Neural cell (in vitro differentiated cells): ENCODE data around the gene RAD51B. TPM values are rescaled to one million over a fixed set of nuclear protein-coding genes. Genes with fewer than 3 reads are reported as not detected.

Experiments used
- H2AFZ ChIP-seq: fragments of 200-600, 300-800 bp; sonication (generic), shearing (Covaris generic); 2 replicates; pipeline ENCODE4 v1.6.0; 2014; ENCODE audit warnings: low read depth, mild to moderate bottlenecking, antibody characterized with exemption, low read length, moderate library complexity
- H3F3A ChIP-seq: fragments of 200-600 bp; shearing (Covaris generic); 2 replicates; pipeline ENCODE4 v1.6.1; 2016; ENCODE audit warnings: mild to moderate bottlenecking, moderate library complexity, mixed read lengths, antibody characterized with exemption, low read length; ENCODE audit not compliant: insufficient read depth, poor library complexity, severe bottlenecking
- H3K27ac ChIP-seq: fragments of 200-600, 300-800 bp; sonication (generic), shearing (Covaris generic); 2 replicates; pipeline ENCODE4 v1.5.1; 2014; ENCODE audit warnings: mild to moderate bottlenecking, low read length, moderate library complexity
- H3K27me3 ChIP-seq: fragments of 300-800, 200-600 bp; sonication (generic), shearing (Covaris generic); 2 replicates; pipeline ENCODE4 v1.6.0; 2014; ENCODE audit warnings: mild to moderate bottlenecking, low read depth, low read length, moderate library complexity; ENCODE audit not compliant: insufficient read depth
- H3K36me3 ChIP-seq: fragments of 300-800, 200-600 bp; sonication (generic), shearing (Covaris generic); 2 replicates; pipeline ENCODE4 v1.5.1; 2014; ENCODE audit warnings: mild to moderate bottlenecking, antibody characterized with exemption, low read length, moderate library complexity; ENCODE audit not compliant: insufficient read depth
- H3K4me2 ChIP-seq: fragments of 300-800, 200-600 bp; sonication (generic), shearing (Covaris generic); 2 replicates; pipeline ENCODE4 v1.6.0; 2014; ENCODE audit warnings: mild to moderate bottlenecking, low read length
- H3K4me3 ChIP-seq: fragments of 300-800, 200-600 bp; sonication (generic), shearing (Covaris generic); 2 replicates; pipeline ENCODE4 v1.5.1; 2014; ENCODE audit warnings: mild to moderate bottlenecking, low read length, moderate library complexity
- H3K79me2 ChIP-seq: fragments of 200-600 bp; shearing (Covaris generic); replicated peaks from 2 replicates; pipeline ENCODE4 v1.6.0; 2014; ENCODE audit warnings: mild to moderate bottlenecking, low read length, moderate library complexity; ENCODE audit not compliant: insufficient read depth
- H3K9ac ChIP-seq: fragments of 300-800, 200-600 bp; sonication (generic), shearing (Covaris generic); 2 replicates; pipeline ENCODE4 v1.6.1; 2016; ENCODE audit warnings: mild to moderate bottlenecking, low read length, mixed read lengths
- H3K9me2 ChIP-seq: fragments of 200-600 bp; shearing (Covaris generic); 2 replicates; pipeline ENCODE4 v1.6.1; 2016; ENCODE audit warnings: mild to moderate bottlenecking, low read length, mixed read lengths; ENCODE audit not compliant: insufficient read depth
- H3K9me3 ChIP-seq: fragments of 200-600, 300-800 bp; sonication (generic), shearing (Covaris generic); 2 replicates; pipeline ENCODE4 v1.6.1; 2016; ENCODE audit warnings: mild to moderate bottlenecking, mixed run types, low read length, moderate library complexity, mixed read lengths
- H4K20me1 ChIP-seq: fragments of 200-600 bp; shearing (Covaris generic); 2 replicates; pipeline ENCODE4 v1.6.1; 2016; ENCODE audit warnings: mild to moderate bottlenecking, mixed run types; ENCODE audit not compliant: insufficient read depth
- CTCF ChIP-seq: fragments of 450-650 bp; IDR thresholded peaks from 2 replicates; pipeline ENCODE4 v1.5.1; 2014; ENCODE audit warnings: antibody characterized with exemption, mild to moderate bottlenecking, moderate library complexity; ENCODE audit not compliant: poor library complexity, severe bottlenecking
- EP300 ChIP-seq: fragments of 450-650 bp; conservative IDR thresholded peaks from 2 replicates; pipeline ENCODE4 v1.6.1; 2014; ENCODE audit warnings: antibody characterized with exemption, mild to moderate bottlenecking, moderate library complexity; ENCODE audit not compliant: poor library complexity, severe bottlenecking
- EZH2 ChIP-seq: fragments of 200-600, 300-800 bp; shearing (Covaris generic), sonication (generic); IDR thresholded peaks from 2 replicates; pipeline ENCODE4 v1.6.1; 2014; ENCODE audit warnings: antibody characterized with exemption, low read length, borderline replicate concordance, mild to moderate bottlenecking; ENCODE audit not compliant: insufficient read depth, poor library complexity, severe bottlenecking
- MXI1 ChIP-seq: fragments of 450-650 bp; conservative IDR thresholded peaks from 2 replicates; pipeline ENCODE4 v1.6.1; 2014; ENCODE audit warnings: antibody characterized with exemption, mild to moderate bottlenecking; ENCODE audit not compliant: poor library complexity, severe bottlenecking
- POLR2AphosphoS5 ChIP-seq: IDR thresholded peaks from 2 replicates; pipeline ENCODE4 v1.6.1; 2012
- RAD21 ChIP-seq: fragments of 450-650 bp; conservative IDR thresholded peaks from 2 replicates; pipeline ENCODE4 v1.6.1; 2014; ENCODE audit warnings: antibody characterized with exemption, mild to moderate bottlenecking, moderate library complexity
- REST ChIP-seq: IDR thresholded peaks from 2 replicates; pipeline ENCODE4 v1.6.1; 2012; ENCODE audit warnings: borderline replicate concordance
- SMC3 ChIP-seq: fragments of 450-650 bp; conservative IDR thresholded peaks from 2 replicates; pipeline ENCODE4 v1.6.1; 2014; ENCODE audit warnings: antibody characterized with exemption, mild to moderate bottlenecking, moderate library complexity; ENCODE audit not compliant: poor library complexity
- TAF1 ChIP-seq: IDR thresholded peaks from 2 replicates; pipeline ENCODE4 v1.6.1; 2012; ENCODE audit warnings: low read depth
- polyA plus RNA-seq: library from polyadenylated mRNA; depleted of rRNA; stranded (reverse); fragments of >200 nt; gene quantifications from 2 replicates; pipeline ENCODE4 v1.2.3, GENCODE V29; 2014

RAD51B gene
- polyA plus RNA-seq, 1 donor from 2014 or later = 3.1 TPM

- Histone ChIP-seq H3F3A (no peaks in the 10 kb centered on the region), H2AFZ (no peak overlapping the region), H4K20me1 (no peaks in the 10 kb centered on the region), H3K27me3 (no peaks in the 10 kb centered on the region), H3K36me3 (no peaks in the 10 kb centered on the region), H3K27ac (no peak overlapping the region), H3K9ac (no peak overlapping the region), H3K79me2 (no peaks in the 10 kb centered on the region), H3K4me3 (no peak overlapping the region), H3K9me2 (no peaks in the 10 kb centered on the region), H3K4me2 (no peak overlapping the region), H3K9me3 (no peaks in the 10 kb centered on the region)
- TF ChIP-seq MXI1 (no peak), RAD21 (no peak), POLR2AphosphoS5 (no peak), SMC3 (no peak), CTCF (no peak), EZH2 (no peak), TAF1 (no peak), EP300 (no peak), REST (no peak)
Observed at GRCh38 chr14:68458840-68459469, 639.4 kb downstream of the RAD51B start.

- H3K27me3 ChIP-seq = no peaks in the 10 kb centered on the region
- H3K4me2 ChIP-seq = no peak overlapping the region
- no peak overlapping the region for H3K4me3 ChIP-seq
- no peaks in the 10 kb centered on the region for H3K36me3 ChIP-seq
- TF ChIP-seq TAF1 (no peak), SMC3 (no peak), EZH2 (no peak), MXI1 (no peak), POLR2AphosphoS5 (no peak), EP300 (no peak), REST (no peak), CTCF (no peak), RAD21 (no peak)
- no peaks in the 10 kb centered on the region for H3K9me2 ChIP-seq
- H3K9ac ChIP-seq = no peak overlapping the region
- no peaks in the 10 kb centered on the region for H3K79me2 ChIP-seq
- no peak overlapping the region for H3K27ac ChIP-seq
- no peak overlapping the region for H2AFZ ChIP-seq
- no peaks in the 10 kb centered on the region for H4K20me1 ChIP-seq
- no peaks in the 10 kb centered on the region for H3K9me3 ChIP-seq
- H3F3A ChIP-seq = no peaks in the 10 kb centered on the region
Observed at GRCh38 chr14:68459480-68460136, 640.0 kb downstream of the RAD51B start.
